HCT116 (cell line): ENCODE measurements around the gene MOB2. TPM values are rescaled to one million over a fixed set of nuclear protein-coding genes. Genes with fewer than 3 reads are reported as not detected.

Source experiments
- ATAC-seq: fragments of 200-7000 bp; cut with Tn5 transposase; 2 replicates; pipeline ENCODE4 v1.9.1; 2020; ENCODE audit warnings: mild to moderate bottlenecking, moderate library complexity
- BruUV-seq: library from RNA; stranded (reverse); fragments of 400-500 nt; replicated peaks from 2 replicates; lab custom pipeline; 2021; lab: Mats Ljungman, UMichigan
- CTCF ChIA-PET: fragments of 300-600 bp; sonication (Branson Sonifier 250); formaldehyde crosslinking; loops from one replicate; lab custom pipeline; 2021; ENCODE audit warnings: antibody characterized with exemption; lab: Charles Lee
- POLR2A ChIA-PET: fragments of 300-600, 350-600 bp; sonication (Branson Sonifier 250); formaldehyde crosslinking; loops from one replicate; lab custom pipeline; 2021; ENCODE audit warnings: antibody characterized with exemption; lab: Charles Lee
- RAD21 ChIA-PET, 2 experiments: fragments of 300-600 bp; sonication (Branson Sonifier 250); formaldehyde crosslinking; loops; one replicate each; lab custom pipeline; 2023; ENCODE audit warnings: low total read pairs in 2 of 2; ENCODE audit not compliant: uncharacterized antibody in 2 of 2, unreplicated experiment in 2 of 2, low non-redundant PET in 1 of 2; lab: Charles Lee
- DNase-seq: peaks from one replicate; pipeline ENCODE4 v3.0.0-alpha.2; 2010; ENCODE audit warnings: low read depth, low spot score
- H2AFZ ChIP-seq: fragments of 200-600 bp; shearing (Covaris generic), sonication (generic); 2 replicates; pipeline ENCODE4 v1.6.1; 2017; ENCODE audit warnings: low read depth, mixed run types, mixed read lengths, antibody characterized with exemption, low read length; ENCODE audit not compliant: poor library complexity, severe bottlenecking
- H3K27ac ChIP-seq: 2 replicates; pipeline ENCODE4 v1.5.1; 2012; ENCODE audit warnings: low read depth, low read length
- H3K27me3 ChIP-seq: fragments of 200-600 bp; sonication (generic); 2 replicates; pipeline ENCODE4 v1.6.1; 2016; ENCODE audit warnings: mixed run types, low read length, mixed read lengths; ENCODE audit not compliant: insufficient read depth
- H3K36me3 ChIP-seq, 2 experiments: fragments of 200-500 bp in 1 of 2; fragments of 200-600 bp in 1 of 2; sonication (Bioruptor generic) in 1 of 2; sonication (generic) in 1 of 2; 2 replicates each; pipeline versions ENCODE4 v1.5.1 to v1.6.1; 2014 to 2016; ENCODE audit warnings: low read length in 2 of 2, inconsistent platforms in 1 of 2, mixed read lengths in 1 of 2, mixed run types in 1 of 2; ENCODE audit not compliant: insufficient read depth in 2 of 2, control insufficient read depth in 1 of 2
- H3K4me1 ChIP-seq, 2 experiments: fragments of 200-600 bp in 1 of 2; sonication (generic) in 1 of 2; 2 replicates each; pipeline versions ENCODE4 v1.5.1 to v1.6.1; 2012 to 2017; ENCODE audit warnings: low read length in 2 of 2, inconsistent platforms in 1 of 2, mild to moderate bottlenecking in 1 of 2, mixed read lengths in 1 of 2, mixed run types in 1 of 2, moderate library complexity in 1 of 2; ENCODE audit not compliant: insufficient read depth in 2 of 2, control insufficient read depth in 1 of 2
- H3K4me2 ChIP-seq: fragments of 200-600 bp; sonication (generic); 2 replicates; pipeline ENCODE4 v1.6.1; 2017; ENCODE audit warnings: mixed run types, low read length, mixed read lengths
- H3K4me3 ChIP-seq, 2 experiments: fragments of 200-600 bp in 1 of 2; sonication (generic) in 1 of 2; replicated peaks in 1 of 2; 2 replicates each; pipeline ENCODE4 v1.5.1; 2011 to 2016; ENCODE audit warnings: low read length in 2 of 2, control low read depth in 1 of 2, low read depth in 1 of 2, mild to moderate bottlenecking in 1 of 2, mixed read lengths in 1 of 2, mixed run types in 1 of 2
- H3K79me2 ChIP-seq: fragments of 200-600 bp; sonication (generic); 2 replicates; pipeline ENCODE4 v1.6.1; 2017; ENCODE audit warnings: mild to moderate bottlenecking, mixed run types, low read length, moderate library complexity, mixed read lengths; ENCODE audit not compliant: insufficient read depth
- H3K9ac ChIP-seq: fragments of 200-600 bp; sonication (generic); 2 replicates; pipeline ENCODE4 v1.6.1; 2016; ENCODE audit warnings: low read length, mixed read lengths
- H3K9me2 ChIP-seq: fragments of 200-600 bp; sonication (generic), shearing (Covaris generic); 2 replicates; pipeline ENCODE4 v1.6.1; 2017; ENCODE audit warnings: mixed run types, mild to moderate bottlenecking, moderate library complexity; ENCODE audit not compliant: insufficient read depth
- H3K9me3 ChIP-seq, 2 experiments: fragments of 200-500 bp in 1 of 2; fragments of 200-600 bp in 1 of 2; sonication (Bioruptor generic) in 1 of 2; sonication (generic) in 1 of 2; 2 replicates each; pipeline ENCODE4 v1.6.1; 2014 to 2017; ENCODE audit warnings: low read length in 2 of 2, mixed read lengths in 2 of 2, inconsistent platforms in 1 of 2, low read depth in 1 of 2, mild to moderate bottlenecking in 1 of 2, mixed run types in 1 of 2, moderate library complexity in 1 of 2; ENCODE audit not compliant: control insufficient read depth in 1 of 2, insufficient read depth in 1 of 2
- H4K20me1 ChIP-seq: fragments of 200-600 bp; sonication (generic), shearing (Covaris generic); 2 replicates; pipeline ENCODE4 v1.6.1; 2017; ENCODE audit warnings: mixed run types, mild to moderate bottlenecking, moderate library complexity; ENCODE audit not compliant: insufficient read depth
- CBX3 ChIP-seq: IDR thresholded peaks from 2 replicates; pipeline ENCODE4 v1.6.1; 2012; ENCODE audit warnings: low read depth
- CEBPB ChIP-seq: IDR thresholded peaks from 2 replicates; pipeline ENCODE4 v1.6.1; 2012; ENCODE audit warnings: low read depth
- EGR1 ChIP-seq: IDR thresholded peaks from 2 replicates; pipeline ENCODE4 v1.6.1; 2012; ENCODE audit warnings: low read depth
- ELF1 ChIP-seq: IDR thresholded peaks from 2 replicates; pipeline ENCODE4 v1.6.1; 2012; ENCODE audit warnings: low read depth, borderline replicate concordance
- EZH2 ChIP-seq: fragments of 200-600 bp; sonication (generic); IDR thresholded peaks from 2 replicates; pipeline ENCODE4 v1.6.1; 2017; ENCODE audit warnings: antibody characterized with exemption, mixed run types
- EZH2phosphoT487 ChIP-seq: fragments of 200-600 bp; IDR thresholded peaks from 2 replicates; pipeline ENCODE4 v1.6.1; 2018; ENCODE audit warnings: antibody characterized with exemption, borderline replicate concordance
- JUND ChIP-seq: IDR thresholded peaks from 2 replicates; pipeline ENCODE4 v1.6.1; 2012
- POLR2A ChIP-seq: IDR thresholded peaks from 2 replicates; pipeline ENCODE4 v1.7.0; 2011; ENCODE audit warnings: borderline replicate concordance; ENCODE audit not compliant: insufficient read depth, insufficient read length; ENCODE audit errors: extremely low read depth
- SIN3A ChIP-seq: IDR thresholded peaks from 2 replicates; pipeline ENCODE4 v1.6.1; 2012; ENCODE audit warnings: low read depth
- SP1 ChIP-seq: IDR thresholded peaks from 2 replicates; pipeline ENCODE4 v1.6.1; 2012; ENCODE audit warnings: low read depth
- TCF7L2 ChIP-seq: IDR thresholded peaks from 2 replicates; pipeline ENCODE4 v1.7.0; 2011; ENCODE audit warnings: borderline replicate concordance, inconsistent platforms; ENCODE audit not compliant: insufficient read depth, insufficient read length; ENCODE audit errors: extremely low read depth
- ZFX ChIP-seq: fragments of 450-650 bp; IDR thresholded peaks from 2 replicates; pipeline ENCODE4 v1.6.1; 2017
- intact Hi-C: fragments of 100-400 bp; cut with micrococcal nuclease; formaldehyde crosslinking; loops from 2 replicates; pipeline ENCODE4 v1.10.0; 2022
- total RNA-seq: library from RNA; stranded (reverse); gene quantifications from one replicate; pipeline ENCODE4 v1.2.1, GENCODE V29; 2021; ENCODE audit not compliant: unreplicated experiment
- TF ChIP-seq, protein P1 (sequence below): IDR thresholded peaks from 2 replicates; pipeline ENCODE4 v1.6.1; 2012
- TF ChIP-seq, protein P2 (sequence below): IDR thresholded peaks from 2 replicates; pipeline ENCODE4 v1.6.1; 2011; ENCODE audit warnings: mild to moderate bottlenecking, low read length, moderate library complexity; ENCODE audit not compliant: insufficient replicate concordance; ENCODE audit errors: extremely low read depth
- TF ChIP-seq, protein P3 (sequence below): IDR thresholded peaks from 2 replicates; pipeline ENCODE4 v1.6.1; 2012; ENCODE audit warnings: low read depth
- TF ChIP-seq, protein P4 (sequence below): IDR thresholded peaks from 2 replicates; pipeline ENCODE4 v1.6.1; 2012

The MOB2 gene
- total RNA-seq, 1 experiment from 2014 or later: 25.7 TPM

DNA sequence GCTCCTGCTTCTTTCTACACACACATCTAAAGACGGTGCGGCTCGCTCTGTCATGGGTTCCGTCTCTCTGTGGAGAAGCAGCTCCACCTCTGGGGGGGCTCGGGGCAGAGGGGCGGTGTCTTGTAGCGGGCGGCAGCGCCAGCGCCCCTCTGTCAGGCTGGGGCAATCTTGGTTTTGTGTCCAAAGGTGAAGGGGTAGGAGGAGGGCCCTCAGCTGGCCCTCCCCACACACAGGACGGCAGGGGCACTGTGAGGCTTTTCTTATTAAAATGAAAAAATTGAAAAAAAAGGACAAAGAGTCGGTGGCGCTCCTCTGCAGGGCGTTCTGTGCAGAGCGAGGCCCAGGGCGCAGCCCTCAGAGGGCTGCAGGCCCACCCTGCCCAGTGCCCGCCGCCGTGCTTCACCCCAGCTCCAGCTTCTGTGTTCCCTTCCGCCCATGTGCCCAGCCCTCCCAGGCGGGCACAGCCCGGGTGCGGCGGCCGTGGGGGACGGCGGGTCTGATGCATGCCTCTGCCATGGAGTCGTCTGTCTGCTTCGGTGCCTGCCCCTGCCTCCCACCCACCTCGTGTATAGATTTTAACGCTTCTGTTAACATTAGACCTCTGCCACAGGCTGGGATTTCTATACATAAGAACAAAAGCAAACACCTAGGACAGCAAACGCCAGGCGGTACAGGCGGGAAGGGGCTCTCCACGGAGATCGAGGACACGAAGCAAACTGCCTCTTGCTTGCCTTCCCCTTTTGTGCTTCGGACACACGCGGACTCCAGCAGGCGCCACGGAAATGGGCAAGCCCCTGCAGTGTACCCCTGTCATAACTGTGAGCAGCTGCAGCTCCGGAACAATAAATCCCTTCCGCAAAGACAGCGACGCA is 24.5 kb downstream of the MOB2 start:
- Histone ChIP-seq H3K4me2 (no peak overlapping the region), H3K4me1 (peaks cover 3 to 7% of the 10 kb centered on the region in 2 experiments; a peak in 3 of 4 replicates), H3K27ac (no peak overlapping the region), H3K9me2 (no peaks in the 10 kb centered on the region), H3K27me3 (no peaks in the 10 kb centered on the region), H3K9me3 (no peaks in the 10 kb centered on the region), H3K9ac (no peak overlapping the region), H3K79me2 (no peaks in the 10 kb centered on the region), H4K20me1 (no peaks in the 10 kb centered on the region), H3K36me3 (no peaks in the 10 kb centered on the region), H2AFZ (no peak overlapping the region), H3K4me3 (no peak overlapping the region)
- POLR2A ChIA-PET: no interaction called here
- DNase-seq (no peak), ATAC-seq (no peak)
- intact Hi-C loops: no loop called here
- CTCF ChIA-PET: interaction anchor here (0.7 kb wide), 1 partner anchor 319 kb away, joined by 3 read pairs; no protein-coding TSS in a partner anchor
- TF ChIP-seq TCF7L2 (no peak), EZH2phosphoT487 (no peak), EZH2 (no peak), SIN3A (no peak), JUND (no peak), POLR2A (no peak), SP1 (no peak), EGR1 (no peak), CEBPB (no peak), ELF1 (no peak), ZFX (no peak), CBX3 (no peak)
- TF ChIP-seq, protein P1, sequence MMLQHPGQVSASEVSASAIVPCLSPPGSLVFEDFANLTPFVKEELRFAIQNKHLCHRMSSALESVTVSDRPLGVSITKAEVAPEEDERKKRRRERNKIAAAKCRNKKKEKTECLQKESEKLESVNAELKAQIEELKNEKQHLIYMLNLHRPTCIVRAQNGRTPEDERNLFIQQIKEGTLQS: no peak
- TF ChIP-seq, protein P2, sequence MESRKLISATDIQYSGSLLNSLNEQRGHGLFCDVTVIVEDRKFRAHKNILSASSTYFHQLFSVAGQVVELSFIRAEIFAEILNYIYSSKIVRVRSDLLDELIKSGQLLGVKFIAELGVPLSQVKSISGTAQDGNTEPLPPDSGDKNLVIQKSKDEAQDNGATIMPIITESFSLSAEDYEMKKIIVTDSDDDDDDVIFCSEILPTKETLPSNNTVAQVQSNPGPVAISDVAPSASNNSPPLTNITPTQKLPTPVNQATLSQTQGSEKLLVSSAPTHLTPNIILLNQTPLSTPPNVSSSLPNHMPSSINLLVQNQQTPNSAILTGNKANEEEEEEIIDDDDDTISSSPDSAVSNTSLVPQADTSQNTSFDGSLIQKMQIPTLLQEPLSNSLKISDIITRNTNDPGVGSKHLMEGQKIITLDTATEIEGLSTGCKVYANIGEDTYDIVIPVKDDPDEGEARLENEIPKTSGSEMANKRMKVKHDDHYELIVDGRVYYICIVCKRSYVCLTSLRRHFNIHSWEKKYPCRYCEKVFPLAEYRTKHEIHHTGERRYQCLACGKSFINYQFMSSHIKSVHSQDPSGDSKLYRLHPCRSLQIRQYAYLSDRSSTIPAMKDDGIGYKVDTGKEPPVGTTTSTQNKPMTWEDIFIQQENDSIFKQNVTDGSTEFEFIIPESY: no peak
- TF ChIP-seq, protein P3, sequence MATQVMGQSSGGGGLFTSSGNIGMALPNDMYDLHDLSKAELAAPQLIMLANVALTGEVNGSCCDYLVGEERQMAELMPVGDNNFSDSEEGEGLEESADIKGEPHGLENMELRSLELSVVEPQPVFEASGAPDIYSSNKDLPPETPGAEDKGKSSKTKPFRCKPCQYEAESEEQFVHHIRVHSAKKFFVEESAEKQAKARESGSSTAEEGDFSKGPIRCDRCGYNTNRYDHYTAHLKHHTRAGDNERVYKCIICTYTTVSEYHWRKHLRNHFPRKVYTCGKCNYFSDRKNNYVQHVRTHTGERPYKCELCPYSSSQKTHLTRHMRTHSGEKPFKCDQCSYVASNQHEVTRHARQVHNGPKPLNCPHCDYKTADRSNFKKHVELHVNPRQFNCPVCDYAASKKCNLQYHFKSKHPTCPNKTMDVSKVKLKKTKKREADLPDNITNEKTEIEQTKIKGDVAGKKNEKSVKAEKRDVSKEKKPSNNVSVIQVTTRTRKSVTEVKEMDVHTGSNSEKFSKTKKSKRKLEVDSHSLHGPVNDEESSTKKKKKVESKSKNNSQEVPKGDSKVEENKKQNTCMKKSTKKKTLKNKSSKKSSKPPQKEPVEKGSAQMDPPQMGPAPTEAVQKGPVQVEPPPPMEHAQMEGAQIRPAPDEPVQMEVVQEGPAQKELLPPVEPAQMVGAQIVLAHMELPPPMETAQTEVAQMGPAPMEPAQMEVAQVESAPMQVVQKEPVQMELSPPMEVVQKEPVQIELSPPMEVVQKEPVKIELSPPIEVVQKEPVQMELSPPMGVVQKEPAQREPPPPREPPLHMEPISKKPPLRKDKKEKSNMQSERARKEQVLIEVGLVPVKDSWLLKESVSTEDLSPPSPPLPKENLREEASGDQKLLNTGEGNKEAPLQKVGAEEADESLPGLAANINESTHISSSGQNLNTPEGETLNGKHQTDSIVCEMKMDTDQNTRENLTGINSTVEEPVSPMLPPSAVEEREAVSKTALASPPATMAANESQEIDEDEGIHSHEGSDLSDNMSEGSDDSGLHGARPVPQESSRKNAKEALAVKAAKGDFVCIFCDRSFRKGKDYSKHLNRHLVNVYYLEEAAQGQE: no peak
- TF ChIP-seq, protein P4, sequence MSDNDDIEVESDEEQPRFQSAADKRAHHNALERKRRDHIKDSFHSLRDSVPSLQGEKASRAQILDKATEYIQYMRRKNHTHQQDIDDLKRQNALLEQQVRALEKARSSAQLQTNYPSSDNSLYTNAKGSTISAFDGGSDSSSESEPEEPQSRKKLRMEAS: no peak
- RAD21 ChIA-PET: no interaction called here
- BruUV-seq: no TSS peak
